HL-60 (cell line): ENCODE data around the gene UFC1.

ENCODE experiments used
- CTCF ChIP-seq: IDR thresholded peaks from one replicate; pipeline ENCODE4 v1.5.1; 2011; ENCODE audit warnings: low read length, control low read depth, inconsistent platforms; ENCODE audit not compliant: insufficient read depth
- SPI1 ChIP-seq: IDR thresholded peaks from 2 replicates; pipeline ENCODE4 v1.6.1; 2012; ENCODE audit warnings: low read depth, mild to moderate bottlenecking, borderline replicate concordance

- no peak for TF ChIP-seq CTCF
- no peak for TF ChIP-seq SPI1
Measured at GRCh38 chr1:161200421-161200991, 46.7 kb downstream of the UFC1 start.
